Breast epithelium (tissue), 4 donors: ENCODE data around the gene TGDS. TPM values are rescaled to one million over a fixed set of nuclear protein-coding genes. Genes with fewer than 3 reads are reported as not detected.

Experiments
- DNase-seq, 2 donors: peaks; one replicate each; pipeline ENCODE4 v3.0.0-alpha.2; 2019; ENCODE audit warnings: low spot score in 2 of 2
- H3K27ac ChIP-seq, 2 donors: fragments of 200-600 bp; sonication (generic) in 1 of 2; one replicate each; pipeline ENCODE4 v1.5.1; 2016 to 2019; ENCODE audit warnings: mild to moderate bottlenecking in 1 of 2
- H3K27me3 ChIP-seq, 2 donors: fragments of 200-600 bp; sonication (generic) in 1 of 2; one replicate each; pipeline versions ENCODE4 v1.5.1 to v1.6.0; 2017 to 2019; ENCODE audit warnings: control low read depth in 1 of 2, mild to moderate bottlenecking in 1 of 2
- H3K36me3 ChIP-seq: fragments of 200-600 bp; one replicate; pipeline ENCODE4 v1.5.1; 2019
- H3K4me1 ChIP-seq, 2 donors: fragments of 200-600 bp; sonication (generic); one replicate each; pipeline ENCODE4 v1.5.1; 2016 to 2019; ENCODE audit warnings: control low read depth in 1 of 2
- H3K4me3 ChIP-seq, 3 donors: fragments of 200-600 bp; sonication (generic); 1 replicate in 2 of 3; 2 replicates in 1 of 3; pipeline ENCODE4 v1.5.1; 2016 to 2019; ENCODE audit warnings: mild to moderate bottlenecking in 3 of 3, moderate library complexity in 2 of 3
- H3K9me3 ChIP-seq, 2 donors: fragments of 200-600 bp; sonication (generic) in 1 of 2; one replicate each; pipeline ENCODE4 v1.5.1; 2016 to 2019; ENCODE audit warnings: control low read depth in 1 of 2
- CTCF ChIP-seq, 3 donors: fragments of 450-650 bp; IDR thresholded peaks; one replicate each; pipeline ENCODE4 v1.5.1; 2016 to 2017; ENCODE audit warnings: antibody characterized with exemption in 3 of 3, mild to moderate bottlenecking in 3 of 3, moderate library complexity in 3 of 3
- POLR2A ChIP-seq: fragments of 450-650 bp; IDR thresholded peaks from one replicate; pipeline ENCODE4 v1.6.1; 2016; ENCODE audit warnings: antibody characterized with exemption, mild to moderate bottlenecking, moderate library complexity
- POLR2AphosphoS5 ChIP-seq, 3 donors: sonication (generic); formaldehyde crosslinking; IDR thresholded peaks; one replicate each; pipeline ENCODE4 v1.6.1; 2017; ENCODE audit warnings: antibody characterized with exemption in 3 of 3
- intact Hi-C: fragments of 100-400 bp; cut with DNase I; formaldehyde crosslinking; loops from one replicate; pipeline ENCODE4 v1.15.1; 2023; ENCODE audit warnings: low total_unique reads
- total RNA-seq, 3 donors: library from RNA; depleted of rRNA; stranded (reverse); fragments of >200 nt; gene quantifications; one replicate each; pipeline ENCODE4 v1.1.0, GENCODE V29; 2016

TGDS gene
- total RNA-seq, 3 donors from 2014 or later, result 12.1 to 21.2 (median 12.5) TPM

- Histone ChIP-seq H3K9me3 (no peaks in the 10 kb centered on the region), H3K4me1 (peaks cover 0 to 3% of the 10 kb centered on the region in 2 donors), H3K27me3 (no peaks in the 10 kb centered on the region), H3K36me3 (no peaks in the 10 kb centered on the region), H3K27ac (no peak overlapping the region), H3K4me3 (no peak overlapping the region)
- DNase-seq, result no peak
- no peak for TF ChIP-seq CTCF (IDR thresholded peaks at IDR 0.05)
- no peak for TF ChIP-seq POLR2A
- no peak for TF ChIP-seq POLR2AphosphoS5 (IDR thresholded peaks at IDR 0.05)
- intact Hi-C loops, result no loop called here
These were observed 71.5 kb downstream of the TGDS start for GRCh38 chr13:94524407-94524806.

Other genes with a start within 250 kb of the TGDS start
- gene DCT, start 116.5 kb downstream of the TGDS start, total RNA-seq, result 1 to 10 TPM in 1 of 3 donors, under 1 TPM in 2; 0.64 to 2.2 (median 0.66) TPM
- 1 to 10 TPM; 6.2 to 8.9 (median 7.9) TPM for gene GPR180, start 5.7 kb upstream of the TGDS start, total RNA-seq
- not detected for gene SOX21, start 116.4 kb upstream of the TGDS start, total RNA-seq